Frontal cortex (tissue), 4 donors: Measurements from ENCODE around the gene AGAP1. TPM values are rescaled to one million over a fixed set of nuclear protein-coding genes. Genes with fewer than 3 reads are reported as not detected.

Source experiments
- DNase-seq, 2 donors: peaks; one replicate each; pipeline ENCODE4 v3.0.0; 2012; ENCODE audit warnings: low spot score in 2 of 2
- FAIRE-seq: peaks from 2 replicates; lab custom pipeline; 2012; peaks lifted over from hg19 to GRCh38; lab: Jason Lieb, UNC
- total RNA-seq: library from RNA; depleted of rRNA; stranded (reverse); fragments of >200 nt; gene quantifications from one replicate; pipeline ENCODE4 v1.2.3, GENCODE V29; 2014
- donor health status: control.
- donor health status: control.
- donor health status: control.

AGAP1 gene
- total RNA-seq, 1 donor from 2014 or later, result 27.3 TPM

GRCh38 chr2:236040600-236041328 is 546.9 kb downstream of the AGAP1 start:
- no peak for DNase-seq
- FAIRE-seq, result no peak

GRCh38 chr2:236041616-236042015 is 547.8 kb downstream of the AGAP1 start:
- FAIRE-seq (no peak), DNase-seq (no peak)

DNA sequence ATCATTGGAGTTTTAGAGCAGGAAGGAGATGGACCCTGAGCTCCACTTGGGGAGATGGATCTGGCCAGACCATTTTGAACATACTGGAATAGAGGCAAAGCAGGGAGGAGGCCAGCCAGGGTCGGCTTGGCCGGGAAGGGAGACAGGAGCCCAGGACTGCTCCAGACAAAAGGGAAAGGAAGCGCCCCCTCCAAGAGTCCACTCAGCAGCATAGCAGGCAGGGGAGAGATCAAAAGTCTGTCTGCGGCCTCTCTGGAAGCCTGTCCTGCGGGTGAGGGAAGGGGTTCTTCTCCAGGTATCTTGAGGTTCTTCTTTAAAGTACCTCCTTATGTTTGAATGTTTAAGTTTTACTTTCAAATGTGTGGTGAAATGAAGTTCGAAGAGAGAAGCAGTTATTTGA is 548.2 kb downstream of the AGAP1 start:
- DNase-seq (no peak), FAIRE-seq (no peak)

GRCh38 chr2:236044191-236044590 is 550.3 kb downstream of the AGAP1 start:
- no peak for DNase-seq
- FAIRE-seq, result no peak

DNA sequence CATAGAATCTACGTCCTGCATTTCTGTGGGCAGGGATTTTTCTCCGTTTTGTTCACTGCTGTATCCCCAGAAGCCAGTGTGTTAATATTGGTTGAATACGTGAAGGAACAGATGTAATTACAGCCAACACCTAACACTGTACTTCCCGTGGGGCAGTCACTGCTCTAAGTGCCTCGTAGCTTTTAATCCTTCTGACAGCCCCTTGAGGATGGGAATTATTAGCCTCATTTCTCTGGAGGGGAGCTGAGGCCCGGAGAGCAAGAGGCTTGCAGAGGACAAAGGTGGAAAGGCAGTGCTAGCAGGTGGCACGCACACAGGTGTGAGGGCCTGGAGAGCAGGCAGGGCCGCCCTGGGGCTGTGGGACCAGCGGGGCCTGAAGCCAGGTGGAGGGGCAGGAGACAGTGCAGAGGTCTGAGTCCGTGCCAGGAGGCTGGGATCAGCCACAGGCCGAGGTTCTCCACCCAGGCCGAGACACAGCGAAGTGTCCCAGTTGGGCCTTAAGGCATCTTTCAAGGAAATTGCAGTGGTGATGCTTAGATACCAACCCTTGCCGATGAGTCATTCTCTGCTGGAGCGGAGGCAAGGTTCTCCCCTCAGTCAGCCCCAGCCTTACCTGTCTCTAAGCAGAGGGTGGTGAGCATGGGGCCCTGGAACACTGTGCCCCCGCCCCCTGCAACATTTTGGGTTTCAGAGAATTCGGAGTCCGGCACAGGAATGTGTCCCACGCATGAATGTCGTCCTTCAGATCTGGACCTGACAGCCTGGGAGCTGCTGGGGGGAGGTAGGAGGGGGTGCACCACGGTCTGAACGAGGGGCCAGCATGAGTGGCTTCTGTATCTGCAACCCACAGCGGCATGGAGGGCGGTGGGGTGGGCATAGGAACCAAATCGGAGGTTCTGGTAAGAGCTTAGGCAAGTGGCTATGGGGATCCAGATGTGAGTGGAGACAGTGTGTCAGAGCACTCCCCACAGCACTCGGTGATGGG is 551.7 kb downstream of the AGAP1 start:
- FAIRE-seq, result no peak
- no peak for DNase-seq

- no peak for FAIRE-seq
Observed at GRCh38 chr2:236046715-236047114, 552.9 kb downstream of the AGAP1 start.

DNA sequence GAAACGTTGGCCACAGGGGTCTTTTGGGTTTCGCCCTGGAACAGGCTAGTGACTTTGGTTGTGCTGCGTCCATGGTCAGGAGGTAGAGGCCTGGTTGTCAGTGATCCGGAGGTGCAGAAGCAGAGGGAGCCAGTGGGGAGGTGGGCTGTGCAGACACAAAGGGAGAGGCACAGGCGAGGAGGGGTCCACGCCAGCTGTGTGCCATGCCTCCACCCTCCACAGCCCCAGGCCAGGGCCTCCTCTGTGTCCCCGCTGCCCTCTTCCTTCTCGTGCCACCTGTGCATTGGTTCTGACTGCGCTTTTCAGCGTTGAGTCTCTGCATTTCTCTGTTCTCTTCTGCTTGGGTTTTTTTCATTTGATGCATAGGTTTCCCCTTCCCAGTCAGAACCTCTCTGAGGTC is 553.3 kb downstream of the AGAP1 start:
- FAIRE-seq (no peak), DNase-seq (no peak)

More at GRCh38 chr2:236046715-236047114, 552.9 kb downstream of the AGAP1 start:
- no peak for DNase-seq

DNA sequence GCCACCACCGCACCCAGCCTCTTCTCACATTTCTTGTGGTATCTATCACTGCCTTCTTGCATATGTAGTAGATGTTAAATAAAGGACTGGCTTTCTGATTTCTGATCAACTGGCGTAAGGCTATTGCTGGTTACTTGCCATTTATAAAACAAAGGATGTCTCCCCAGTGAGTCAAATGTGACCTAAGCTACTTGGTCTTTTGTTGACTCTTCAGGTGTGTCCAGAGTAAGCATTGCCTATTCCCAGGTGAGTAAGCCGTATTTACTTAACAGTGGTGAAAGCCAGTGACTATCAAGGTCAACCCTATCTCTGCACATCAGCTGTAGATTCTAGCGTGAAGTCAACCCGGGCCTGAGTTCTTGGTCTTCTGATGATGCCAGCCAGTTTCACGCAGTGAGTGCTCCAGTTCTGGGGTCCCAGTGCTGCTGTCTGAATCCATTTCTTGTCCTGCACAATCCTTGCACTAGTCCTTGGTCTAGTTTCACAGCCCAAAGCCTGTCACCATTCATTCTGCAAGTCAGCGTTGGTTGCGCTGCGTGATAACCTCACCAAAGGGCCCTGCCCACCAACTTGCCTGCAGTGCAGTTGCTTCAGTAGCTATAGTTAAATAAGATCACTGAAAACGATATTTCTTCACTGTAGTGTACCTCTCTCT is 554.2 kb downstream of the AGAP1 start:
- FAIRE-seq, result no peak

DNA sequence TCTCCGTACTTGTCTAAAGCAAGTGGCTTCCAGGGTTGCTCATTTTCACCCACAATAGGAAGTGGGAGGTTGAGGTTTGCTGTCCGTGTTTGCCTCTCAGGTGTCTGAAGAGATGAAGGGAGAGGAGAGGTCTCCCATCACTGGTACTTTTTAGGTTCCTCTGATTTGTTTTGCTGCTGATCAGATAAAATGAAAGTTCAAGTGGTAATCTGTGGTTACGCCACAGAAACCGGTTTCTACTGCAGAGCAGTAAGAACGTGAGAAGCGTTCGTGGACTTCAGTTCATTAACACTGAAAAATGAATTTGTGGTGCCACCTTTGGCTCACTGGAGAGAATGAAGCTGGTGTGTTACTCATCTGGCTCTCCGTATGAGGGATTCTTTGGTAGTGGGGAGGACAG is 556.1 kb downstream of the AGAP1 start:
- FAIRE-seq (no peak), DNase-seq (no peak)

More for the DNA sequence above, 554.2 kb downstream of the AGAP1 start:
- DNase-seq, result no peak

DNA sequence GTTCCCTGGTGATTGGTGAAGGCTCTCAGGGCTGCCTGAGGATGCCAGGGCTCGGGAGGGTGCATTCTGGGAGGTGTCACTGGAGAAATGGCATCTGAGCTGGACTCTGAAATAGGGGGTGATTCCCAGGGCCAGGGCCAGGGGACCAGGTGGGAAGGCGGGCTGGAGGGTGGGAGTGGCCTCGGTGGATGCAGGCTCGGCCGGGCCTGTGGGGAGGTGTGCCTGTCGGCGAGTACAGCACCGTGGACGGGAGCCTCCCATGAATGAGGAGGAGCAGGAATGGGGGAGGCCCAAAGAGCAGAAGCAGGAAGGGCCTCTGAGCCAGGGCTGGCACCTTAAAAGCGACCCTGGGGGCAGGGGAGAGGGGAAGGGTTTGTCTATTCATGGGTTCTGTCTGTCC is 557.5 kb downstream of the AGAP1 start:
- FAIRE-seq, result no peak
- no peak for DNase-seq

DNA sequence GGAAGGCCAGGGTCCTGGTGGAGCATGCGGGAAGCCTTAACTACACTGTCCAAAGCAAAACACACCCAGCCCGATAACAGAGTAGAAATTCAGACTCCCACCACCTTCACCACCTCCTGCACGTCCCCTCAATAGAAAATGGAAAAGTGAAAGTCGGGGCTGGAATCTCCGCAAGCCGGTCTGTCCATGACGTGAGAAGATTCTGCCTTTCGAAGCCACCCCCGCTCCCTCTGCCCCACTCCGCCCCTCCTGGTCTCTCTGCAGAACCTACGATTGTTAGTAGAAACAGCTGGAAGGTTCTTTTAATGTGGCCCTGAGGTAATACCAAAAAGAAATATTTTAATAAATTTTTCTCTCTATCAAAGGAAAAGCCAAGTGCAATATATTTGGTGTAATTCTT is 558.0 kb downstream of the AGAP1 start:
- DNase-seq (no peak), FAIRE-seq (no peak)

- FAIRE-seq (no peak), DNase-seq (no peak)
Observed at GRCh38 chr2:236052206-236052605, 558.4 kb downstream of the AGAP1 start.

- no peak for DNase-seq
- no peak for FAIRE-seq
Observed at GRCh38 chr2:236052926-236053821, 559.3 kb downstream of the AGAP1 start.

- DNase-seq, result no peak
- no peak for FAIRE-seq
Observed at GRCh38 chr2:236054125-236054524, 560.3 kb downstream of the AGAP1 start.

DNA sequence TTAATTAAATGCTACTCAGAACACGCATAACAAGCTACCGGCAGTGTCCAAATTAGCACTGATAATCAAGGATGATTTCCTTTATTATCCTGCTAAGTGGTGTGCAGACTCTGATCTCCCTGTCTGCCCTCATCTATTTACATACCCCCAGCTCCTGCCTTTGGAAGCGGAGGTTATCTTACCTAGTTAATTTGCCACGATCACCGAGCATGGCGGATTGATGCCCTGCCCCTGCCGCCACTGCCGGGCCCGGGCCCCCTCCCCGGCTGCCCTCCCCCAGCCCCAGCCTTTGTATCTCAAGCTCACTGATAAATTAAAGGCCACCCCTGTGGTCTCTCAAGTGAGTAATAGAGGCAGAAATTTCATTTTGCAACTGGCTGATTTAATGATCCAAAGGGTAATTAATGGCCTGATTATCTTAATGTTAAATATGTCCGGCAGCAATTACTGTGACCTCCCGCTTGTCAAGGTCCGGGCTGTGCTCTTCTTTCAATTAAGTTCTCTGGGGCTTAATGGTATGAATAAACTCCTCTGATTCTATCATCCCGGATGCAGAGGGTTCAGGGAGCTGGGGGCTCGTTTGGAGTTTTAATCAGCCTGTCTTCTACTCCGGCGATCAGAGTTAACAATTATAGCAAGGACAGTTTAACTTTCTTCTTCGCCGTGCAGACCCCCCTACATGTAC is 560.9 kb downstream of the AGAP1 start:
- FAIRE-seq (no peak), DNase-seq (no peak)

GRCh38 chr2:236055471-236055870 is 561.6 kb downstream of the AGAP1 start:
- FAIRE-seq, result no peak
- DNase-seq, result no peak

DNA sequence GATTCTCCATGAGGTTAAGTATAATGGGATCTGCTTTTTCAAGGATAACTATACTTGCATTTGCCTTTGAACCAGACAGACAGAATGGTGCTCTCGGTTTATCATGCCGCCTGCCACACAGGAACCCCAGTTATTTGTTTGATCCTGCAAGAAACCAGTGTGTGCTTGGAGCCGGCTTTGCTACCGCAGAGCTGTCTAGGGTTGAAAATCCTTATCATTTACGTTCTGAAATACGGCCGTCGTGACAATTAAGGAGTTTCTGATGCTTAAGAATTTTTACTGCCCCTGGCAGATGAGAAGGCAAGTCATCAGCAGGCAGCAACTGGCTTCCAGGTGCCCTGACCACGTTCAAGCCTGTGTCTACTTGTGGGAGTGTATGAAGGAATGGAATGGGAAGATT is 562.3 kb downstream of the AGAP1 start:
- DNase-seq, result no peak
- FAIRE-seq, result no peak

DNA sequence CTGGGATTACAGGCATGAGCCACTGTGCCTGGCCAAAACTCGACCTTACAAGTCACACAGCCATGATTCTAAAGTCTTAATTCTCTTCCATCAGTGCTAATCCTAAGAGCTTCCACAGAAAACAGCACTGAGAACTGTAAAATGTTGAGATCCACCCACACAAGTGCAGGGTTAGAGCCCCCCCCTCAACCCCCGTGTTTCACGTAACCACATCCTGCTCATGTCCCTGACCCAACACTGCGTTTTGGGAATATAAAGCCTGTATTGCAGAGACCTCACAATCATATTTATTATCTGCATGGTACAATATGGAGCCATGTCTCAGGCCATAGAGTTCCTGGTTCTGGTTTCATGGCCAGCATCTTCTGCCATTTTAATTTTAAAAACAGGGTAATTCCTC is 563.5 kb downstream of the AGAP1 start:
- no peak for FAIRE-seq
- no peak for DNase-seq

- DNase-seq (no peak), FAIRE-seq (no peak)
Observed at GRCh38 chr2:236061497-236061896, 567.7 kb downstream of the AGAP1 start.
